Suprapubic skin (tissue), 4 donors: Measurements from ENCODE around the gene WWC2. TPM values are rescaled to one million over a fixed set of nuclear protein-coding genes. Genes with fewer than 3 reads are reported as not detected.

Experiments
- DNase-seq, 2 donors: peaks; one replicate each; pipeline ENCODE4 v3.0.0-alpha.2; 2019; ENCODE audit warnings: low spot score in 2 of 2
- H3K27ac ChIP-seq: fragments of 200-600 bp; sonication (generic); one replicate; pipeline ENCODE4 v1.5.1; 2019
- H3K27me3 ChIP-seq: fragments of 200-600 bp; sonication (generic); one replicate; pipeline ENCODE4 v1.5.1; 2019
- H3K36me3 ChIP-seq: fragments of 200-600 bp; sonication (generic); one replicate; pipeline ENCODE4 v1.5.1; 2019
- H3K4me1 ChIP-seq: fragments of 200-600 bp; sonication (generic); one replicate; pipeline ENCODE4 v1.5.1; 2019
- H3K4me3 ChIP-seq: fragments of 200-600 bp; sonication (generic); one replicate; pipeline ENCODE4 v1.5.1; 2019; ENCODE audit warnings: mild to moderate bottlenecking
- H3K9me3 ChIP-seq: fragments of 200-600 bp; sonication (generic); one replicate; pipeline ENCODE4 v1.5.1; 2019
- EP300 ChIP-seq: sonication (generic); formaldehyde crosslinking; IDR thresholded peaks from one replicate; pipeline ENCODE4 v1.6.1; 2017; ENCODE audit warnings: antibody characterized with exemption
- POLR2A ChIP-seq, 2 donors: fragments of 450-650 bp; IDR thresholded peaks; one replicate each; pipeline ENCODE4 v1.6.1; 2017; ENCODE audit warnings: antibody characterized with exemption in 2 of 2, mild to moderate bottlenecking in 2 of 2, moderate library complexity in 2 of 2
- POLR2AphosphoS5 ChIP-seq, 3 donors: sonication (generic); formaldehyde crosslinking; IDR thresholded peaks; one replicate each; pipeline ENCODE4 v1.6.1; 2017; ENCODE audit warnings: antibody characterized with exemption in 3 of 3
- WGBS: methylation state at CpG from one replicate; pipeline ENCODE4 v1.1.5; 2018; 5-methylcytosine and 5-hydroxymethylcytosine counted together
- total RNA-seq, 4 donors: library from RNA; depleted of rRNA; stranded (reverse); fragments of >200 nt; gene quantifications; one replicate each; pipeline ENCODE4 v1.1.0, GENCODE V29; 2016
- TF ChIP-seq, protein P1 (sequence below), 2 donors: fragments of 200-600 bp in 1 of 2; fragments of 450-650 bp in 1 of 2; sonication (generic) in 1 of 2; IDR thresholded peaks; one replicate each; pipeline ENCODE4 v1.5.1; 2016 to 2019; ENCODE audit warnings: antibody characterized with exemption in 2 of 2, mild to moderate bottlenecking in 1 of 2, moderate library complexity in 1 of 2

The WWC2 gene
- total RNA-seq, 4 donors from 2014 or later = 9.2 to 30.4 (median 15.2) TPM

DNA sequence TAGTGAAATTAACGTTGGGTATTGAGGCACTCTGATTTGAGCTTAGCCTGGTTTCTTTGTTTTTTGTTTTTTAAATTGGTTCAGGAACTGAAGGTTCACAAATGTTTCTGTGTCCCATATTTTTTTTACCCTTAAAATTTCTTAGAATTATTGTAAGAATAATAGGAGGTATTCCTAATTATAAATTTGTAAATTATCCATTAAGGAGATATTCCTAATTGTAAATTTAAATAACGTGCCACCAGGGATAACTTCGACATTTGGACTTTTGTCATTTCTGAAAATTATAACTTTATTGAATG is 1.2 kb downstream of the WWC2 start:
- H3K4me3 ChIP-seq = peak overlapping the region; percentile 95
- no peak for DNase-seq
- H3K27me3 ChIP-seq = no peaks in the 10 kb centered on the region
- peaks cover 36% of the 10 kb centered on the region for H3K4me1 ChIP-seq
- WGBS = 33% methylated on average over 3 of the region's 3 CpGs
- H3K9me3 ChIP-seq = no peaks in the 10 kb centered on the region
- no peaks in the 10 kb centered on the region for H3K36me3 ChIP-seq
- TF ChIP-seq POLR2A (IDR thresholded peaks at IDR 0.05) (no peak), POLR2AphosphoS5 (IDR thresholded peaks at IDR 0.05) (no peak), EP300 (no peak)
- TF ChIP-seq, protein P1, sequence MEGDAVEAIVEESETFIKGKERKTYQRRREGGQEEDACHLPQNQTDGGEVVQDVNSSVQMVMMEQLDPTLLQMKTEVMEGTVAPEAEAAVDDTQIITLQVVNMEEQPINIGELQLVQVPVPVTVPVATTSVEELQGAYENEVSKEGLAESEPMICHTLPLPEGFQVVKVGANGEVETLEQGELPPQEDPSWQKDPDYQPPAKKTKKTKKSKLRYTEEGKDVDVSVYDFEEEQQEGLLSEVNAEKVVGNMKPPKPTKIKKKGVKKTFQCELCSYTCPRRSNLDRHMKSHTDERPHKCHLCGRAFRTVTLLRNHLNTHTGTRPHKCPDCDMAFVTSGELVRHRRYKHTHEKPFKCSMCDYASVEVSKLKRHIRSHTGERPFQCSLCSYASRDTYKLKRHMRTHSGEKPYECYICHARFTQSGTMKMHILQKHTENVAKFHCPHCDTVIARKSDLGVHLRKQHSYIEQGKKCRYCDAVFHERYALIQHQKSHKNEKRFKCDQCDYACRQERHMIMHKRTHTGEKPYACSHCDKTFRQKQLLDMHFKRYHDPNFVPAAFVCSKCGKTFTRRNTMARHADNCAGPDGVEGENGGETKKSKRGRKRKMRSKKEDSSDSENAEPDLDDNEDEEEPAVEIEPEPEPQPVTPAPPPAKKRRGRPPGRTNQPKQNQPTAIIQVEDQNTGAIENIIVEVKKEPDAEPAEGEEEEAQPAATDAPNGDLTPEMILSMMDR (IDR thresholded peaks at IDR 0.05) = no peak
- H3K27ac ChIP-seq = no peak overlapping the region

DNA sequence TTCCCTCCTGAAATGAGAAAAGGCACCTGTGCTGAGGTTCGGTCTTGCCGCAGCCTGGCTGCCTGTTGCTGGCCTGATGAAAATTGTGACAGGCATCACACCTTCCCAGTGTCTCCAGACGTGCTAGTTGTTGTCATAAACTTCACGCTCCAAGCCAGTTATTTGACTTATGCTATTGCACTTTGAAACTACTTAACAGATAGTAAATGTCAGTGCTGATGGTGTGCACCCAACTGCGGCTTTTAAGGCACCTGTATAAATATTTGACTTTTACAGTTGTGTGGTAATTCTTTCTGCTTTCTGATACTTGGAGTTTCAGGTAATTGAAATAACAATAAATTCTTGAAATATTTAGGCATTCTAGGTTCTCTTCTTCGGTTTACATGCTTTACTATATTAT is 1.8 kb downstream of the WWC2 start:
- TF ChIP-seq EP300 (no peak), POLR2A (IDR thresholded peaks at IDR 0.05) (no peak), POLR2AphosphoS5 (IDR thresholded peaks at IDR 0.05) (no peak)
- TF ChIP-seq, protein P1 (IDR thresholded peaks at IDR 0.05) = no peak
- H3K4me1 ChIP-seq = peaks cover 34% of the 10 kb centered on the region
- no peak for DNase-seq
- 63% methylated on average over 6 of the region's 6 CpGs for WGBS
- H3K36me3 ChIP-seq = no peaks in the 10 kb centered on the region
- H3K9me3 ChIP-seq = no peaks in the 10 kb centered on the region
- H3K27ac ChIP-seq = no peak overlapping the region
- H3K27me3 ChIP-seq = no peaks in the 10 kb centered on the region
- H3K4me3 ChIP-seq = peak overlapping the region; percentile 95

DNA sequence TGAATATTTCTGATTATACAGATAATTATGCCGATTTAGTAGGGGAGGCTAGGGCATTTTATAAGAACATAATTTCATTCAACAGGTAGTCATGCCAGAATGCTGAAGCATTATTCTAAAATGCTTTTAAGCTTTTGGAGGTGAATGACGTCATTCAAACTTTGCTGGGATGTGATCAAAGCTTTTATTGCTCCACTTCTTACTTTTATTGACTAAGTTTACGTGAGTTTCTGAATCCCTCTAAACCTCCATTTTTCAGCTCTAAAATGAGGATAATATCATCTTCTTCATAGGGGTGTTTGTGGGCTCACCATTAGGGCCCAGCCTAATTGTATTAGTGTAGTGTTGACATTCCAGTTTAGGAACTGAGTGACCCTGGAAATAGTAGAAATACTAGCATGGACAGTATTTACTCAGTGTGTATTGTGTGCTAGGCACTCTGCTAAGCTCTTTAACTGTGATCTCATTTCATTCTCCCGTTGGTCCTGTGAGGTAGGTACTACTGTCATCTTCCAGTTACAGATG is 3.0 kb downstream of the WWC2 start:
- Histone ChIP-seq H3K27ac (no peak overlapping the region), H3K9me3 (no peaks in the 10 kb centered on the region), H3K36me3 (no peaks in the 10 kb centered on the region), H3K27me3 (no peaks in the 10 kb centered on the region), H3K4me1 (peaks cover 34% of the 10 kb centered on the region), H3K4me3 (no peak overlapping the region)
- 63% methylated on average over 4 of the region's 4 CpGs for WGBS
- no peak for DNase-seq
- TF ChIP-seq POLR2AphosphoS5 (IDR thresholded peaks at IDR 0.05) = no peak
- TF ChIP-seq POLR2A (IDR thresholded peaks at IDR 0.05) = no peak
- TF ChIP-seq, protein P1 (IDR thresholded peaks at IDR 0.05) = no peak
- TF ChIP-seq EP300 = no peak

DNA sequence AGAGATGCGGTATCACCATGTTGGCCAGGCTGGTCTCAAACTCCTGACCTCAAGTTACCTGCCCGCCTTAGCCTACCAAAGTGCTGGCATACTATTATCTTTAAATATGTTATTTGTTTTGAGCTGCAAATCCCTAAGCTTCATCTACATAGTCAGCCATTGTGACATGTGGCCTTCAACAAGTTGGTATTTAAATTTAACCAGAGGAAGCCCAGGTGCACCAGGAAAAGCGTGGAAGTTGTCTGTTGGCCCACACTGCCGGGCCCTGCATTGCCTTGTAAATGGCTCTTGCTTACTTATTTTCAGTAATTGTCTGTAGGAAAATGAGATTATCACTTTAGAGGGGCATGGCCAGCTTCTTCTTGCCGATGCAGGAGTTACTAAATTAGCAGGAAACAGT is 6.0 kb downstream of the WWC2 start:
- H3K27me3 ChIP-seq = no peaks in the 10 kb centered on the region
- TF ChIP-seq EP300 = no peak
- TF ChIP-seq, protein P1 (IDR thresholded peaks at IDR 0.05) = no peak
- TF ChIP-seq POLR2AphosphoS5 (IDR thresholded peaks at IDR 0.05) = no peak
- no peak for TF ChIP-seq POLR2A (IDR thresholded peaks at IDR 0.05)
- DNase-seq = no peak

DNA sequence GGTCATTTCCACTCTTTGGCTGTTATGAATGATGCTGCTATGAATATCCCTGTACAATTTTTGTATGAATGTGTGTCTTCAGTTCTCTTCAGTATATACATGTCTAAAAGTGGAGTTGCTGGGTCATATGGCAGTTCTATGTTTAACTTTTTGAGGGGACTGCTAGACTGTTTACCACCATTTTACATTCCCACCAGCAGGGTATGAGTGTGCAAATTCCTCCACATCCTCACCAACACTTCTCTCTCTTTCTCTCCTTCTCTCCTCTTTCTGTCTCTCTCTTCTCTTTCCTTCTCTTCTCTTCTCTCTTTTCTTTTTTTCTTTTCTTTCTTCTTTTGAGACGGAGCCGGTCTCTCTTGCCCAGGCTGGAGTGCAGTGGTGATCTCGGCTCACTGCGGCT is 7.8 kb downstream of the WWC2 start:
- 97% methylated on average over 4 of the region's 4 CpGs for WGBS
- Histone ChIP-seq H3K27ac (no peak overlapping the region), H3K9me3 (no peaks in the 10 kb centered on the region), H3K4me1 (peaks cover under 1% of the 10 kb centered on the region), H3K4me3 (no peak overlapping the region), H3K36me3 (no peaks in the 10 kb centered on the region), H3K27me3 (no peaks in the 10 kb centered on the region)
- no peak for DNase-seq
- no peak for TF ChIP-seq POLR2A (IDR thresholded peaks at IDR 0.05)
- TF ChIP-seq EP300 = no peak
- TF ChIP-seq, protein P1 (IDR thresholded peaks at IDR 0.05) = no peak
- no peak for TF ChIP-seq POLR2AphosphoS5 (IDR thresholded peaks at IDR 0.05)

More for the DNA sequence above, 6.0 kb downstream of the WWC2 start:
- Histone ChIP-seq H3K36me3 (no peaks in the 10 kb centered on the region), H3K27ac (no peak overlapping the region), H3K4me3 (no peak overlapping the region), H3K9me3 (no peaks in the 10 kb centered on the region), H3K4me1 (peaks cover 17% of the 10 kb centered on the region)
- 95% methylated on average over 5 of the region's 5 CpGs for WGBS
